HepG2 (cell line): ENCODE measurements around the gene KDM4B.
"Not testable (repeated sequence)": the region's sequence is repeated elsewhere in the genome, so short reads cannot be mapped to it uniquely, and the experiment has no call there.

Experiments used
- CREB1 ChIP-seq, 2 experiments: fragments of 450-650 bp in 1 of 2; IDR thresholded peaks; 2 replicates each; pipeline ENCODE4 v1.6.1; 2016 to 2017; ENCODE audit warnings: control low read depth in 1 of 2, mild to moderate bottlenecking in 1 of 2, missing compliant biosample characterization in 1 of 2, missing genetic modification characterization in 1 of 2
- CTCF ChIP-seq: sonication (generic); formaldehyde crosslinking; IDR thresholded peaks from 2 replicates; pipeline ENCODE4 v1.5.0; 2020; ENCODE audit warnings: mild to moderate bottlenecking, missing genetic modification reagents, moderate library complexity
- EZH2 ChIP-seq: conservative IDR thresholded peaks from 2 replicates; pipeline ENCODE4 v1.6.1; 2012; ENCODE audit warnings: mild to moderate bottlenecking, low read depth, low read length, moderate library complexity
- ZBTB43 ChIP-seq: sonication (generic); formaldehyde crosslinking; conservative IDR thresholded peaks from 2 replicates; pipeline ENCODE4 v1.4.0; 2020; ENCODE audit warnings: missing genetic modification reagents

- not testable (repeated sequence) for TF ChIP-seq ZBTB43; CREB1 (IDR thresholded peaks at IDR 0.05); CREB1 (CRISPR knock-in tag; IDR thresholded peaks at IDR 0.05); EZH2; CTCF (CRISPR knock-in tag)
Observed at GRCh38 chr19:5195587-5195986, 226.7 kb downstream of the KDM4B start.
